Gastrocnemius medialis (tissue), 4 donors: ENCODE data around the gene RAPGEF1. TPM values are rescaled to one million over a fixed set of nuclear protein-coding genes. Genes with fewer than 3 reads are reported as not detected.

ENCODE experiments used
- ATAC-seq, 2 donors: fragments of 150-250 bp; one replicate each; pipeline ENCODE4 v1.9.1; 2016
- DNase-seq, 2 donors: peaks; one replicate each; pipeline ENCODE4 v3.0.0-alpha.2; 2019
- H3K27ac ChIP-seq, 4 donors: fragments of 200-600 bp; sonication (generic); 1 replicate in 1 of 4; 2 replicates in 3 of 4; pipeline ENCODE4 v1.5.1; 2016 to 2018; ENCODE audit warnings: mild to moderate bottlenecking in 2 of 4, moderate library complexity in 1 of 4
- H3K27me3 ChIP-seq, 3 donors: fragments of 200-600 bp; sonication (generic) in 2 of 3; 1 replicate in 1 of 3; 2 replicates in 2 of 3; pipeline versions ENCODE4 v1.5.1 to v1.6.0; 2016 to 2019; ENCODE audit warnings: mild to moderate bottlenecking in 1 of 3, moderate library complexity in 1 of 3
- H3K36me3 ChIP-seq, 2 donors: fragments of 200-600 bp; sonication (generic) in 1 of 2; one replicate each; pipeline ENCODE4 v1.5.1; 2017 to 2018
- H3K4me1 ChIP-seq, 2 donors: fragments of 200-600 bp; sonication (generic) in 1 of 2; one replicate each; pipeline ENCODE4 v1.5.1; 2016 to 2017; ENCODE audit warnings: mild to moderate bottlenecking in 2 of 2
- H3K4me3 ChIP-seq, 4 donors: fragments of 200-600 bp; sonication (generic) in 3 of 4; 1 replicate in 1 of 4; 2 replicates in 3 of 4; pipeline ENCODE4 v1.5.1; 2016 to 2019; ENCODE audit warnings: mild to moderate bottlenecking in 2 of 4
- H3K9me3 ChIP-seq, 3 donors: fragments of 200-600 bp; sonication (generic) in 2 of 3; 1 replicate in 1 of 3; 2 replicates in 2 of 3; pipeline ENCODE4 v1.5.1; 2016 to 2019
- CTCF ChIP-seq, 5 experiments: fragments of 450-650 bp in 3 of 5; fragments of 200-600 bp in 2 of 5; sonication (generic) in 2 of 5; IDR thresholded peaks in 4 of 5; conservative IDR thresholded peaks in 1 of 5; 1 replicate in 4 of 5; 2 replicates in 1 of 5; pipeline ENCODE4 v1.5.1; 2016 to 2019; ENCODE audit warnings: antibody characterized with exemption in 5 of 5, mild to moderate bottlenecking in 3 of 5, moderate library complexity in 3 of 5
- POLR2A ChIP-seq, 2 donors: fragments of 450-650 bp; IDR thresholded peaks; one replicate each; pipeline ENCODE4 v1.6.1; 2017; ENCODE audit warnings: antibody characterized with exemption in 2 of 2, mild to moderate bottlenecking in 2 of 2, moderate library complexity in 2 of 2
- in situ Hi-C, 4 donors: fragments of 200-750 bp; cut with MboI; loops; one replicate each; pipeline versions ENCODE4 v1.15.0 to v1.8.0; 2017; ENCODE audit warnings: low sequenced_read_pairs in 4 of 4
- intact Hi-C: fragments of 100-400 bp; cut with DNase I; formaldehyde crosslinking; loops from one replicate; pipeline ENCODE4 v1.15.1; 2023; ENCODE audit warnings: low total_unique reads
- total RNA-seq, 4 donors: library from RNA; depleted of rRNA; stranded (reverse); fragments of >200 nt; gene quantifications; one replicate each; pipeline versions ENCODE4 v1.1.0 to v1.2.3, GENCODE V29; 2016

RAPGEF1 gene
- total RNA-seq, 4 donors from 2014 or later: 123 to 296 (median 217) TPM

- DNase-seq: no peak
- intact Hi-C loops (no loop called here), in situ Hi-C loops (no loop called here)
- H3K27ac ChIP-seq: peak overlapping the region in 1 of 4 donors; percentile 23
- ATAC-seq: no peak
- H3K27me3 ChIP-seq: no peaks in the 10 kb centered on the region
- no peaks in the 10 kb centered on the region for H3K36me3 ChIP-seq
- no peaks in the 10 kb centered on the region for H3K9me3 ChIP-seq
- no peak overlapping the region for H3K4me3 ChIP-seq
- TF ChIP-seq POLR2A (IDR thresholded peaks at IDR 0.05): no peak
- no peak for TF ChIP-seq CTCF (IDR thresholded peaks at IDR 0.05 in 4 of 5, conservative IDR thresholded peaks at IDR 0.05 in 1 of 5)
- peaks cover 58 to 71% of the 10 kb centered on the region in 2 donors for H3K4me1 ChIP-seq
Observed at GRCh38 chr9:131723632-131724031, 16.2 kb downstream of the RAPGEF1 start.

GRCh38 chr9:131722255-131722654 is 17.6 kb downstream of the RAPGEF1 start:
- intact Hi-C loops (no loop called here), in situ Hi-C loops (no loop called here)
- H3K36me3 ChIP-seq: no peaks in the 10 kb centered on the region
- DNase-seq (no peak), ATAC-seq (no peak)
- no peak overlapping the region for H3K4me3 ChIP-seq
- TF ChIP-seq CTCF (IDR thresholded peaks at IDR 0.05 in 4 of 5, conservative IDR thresholded peaks at IDR 0.05 in 1 of 5): no peak
- no peak for TF ChIP-seq POLR2A (IDR thresholded peaks at IDR 0.05)
- H3K27me3 ChIP-seq: no peaks in the 10 kb centered on the region
- peaks cover 60 to 71% of the 10 kb centered on the region in 2 donors for H3K4me1 ChIP-seq
- H3K9me3 ChIP-seq: no peaks in the 10 kb centered on the region
- H3K27ac ChIP-seq: peak overlapping the region in 3 of 4 donors; percentile 6 to 32 (median 9)

- in situ Hi-C loops: no loop called here
- intact Hi-C loops: no loop called here
- peaks cover 60 to 68% of the 10 kb centered on the region in 2 donors for H3K4me1 ChIP-seq
Observed at GRCh38 chr9:131721076-131721475, 18.8 kb downstream of the RAPGEF1 start.

GRCh38 chr9:131720330-131720729 is 19.5 kb downstream of the RAPGEF1 start:
- Histone ChIP-seq H3K4me3 (no peak overlapping the region), H3K27ac (peak overlapping the region in 1 of 4 donors; percentile 17), H3K36me3 (no peaks in the 10 kb centered on the region), H3K4me1 (peaks cover 61 to 69% of the 10 kb centered on the region in 2 donors), H3K9me3 (no peaks in the 10 kb centered on the region), H3K27me3 (no peaks in the 10 kb centered on the region)
- TF ChIP-seq POLR2A (IDR thresholded peaks at IDR 0.05): no peak
- no peak for TF ChIP-seq CTCF (IDR thresholded peaks at IDR 0.05 in 4 of 5, conservative IDR thresholded peaks at IDR 0.05 in 1 of 5)
- ATAC-seq (no peak), DNase-seq (no peak)
- intact Hi-C loops (no loop called here), in situ Hi-C loops (no loop called here)

More at GRCh38 chr9:131721076-131721475, 18.8 kb downstream of the RAPGEF1 start:
- ATAC-seq (no peak), DNase-seq (no peak)
- no peaks in the 10 kb centered on the region for H3K36me3 ChIP-seq
- no peak overlapping the region for H3K27ac ChIP-seq
- H3K4me3 ChIP-seq: no peak overlapping the region
- no peak for TF ChIP-seq CTCF (IDR thresholded peaks at IDR 0.05 in 4 of 5, conservative IDR thresholded peaks at IDR 0.05 in 1 of 5)
- TF ChIP-seq POLR2A (IDR thresholded peaks at IDR 0.05): no peak
- no peaks in the 10 kb centered on the region for H3K9me3 ChIP-seq
- H3K27me3 ChIP-seq: no peaks in the 10 kb centered on the region
